Kidney glomerular epithelial cell (primary cell): ENCODE results near the gene EQTN.

ENCODE experiments used
- DNase-seq: peaks from one replicate; lab custom pipeline; 2025; lab: John Stamatoyannopoulos, UW

Gene EQTN

DNA sequence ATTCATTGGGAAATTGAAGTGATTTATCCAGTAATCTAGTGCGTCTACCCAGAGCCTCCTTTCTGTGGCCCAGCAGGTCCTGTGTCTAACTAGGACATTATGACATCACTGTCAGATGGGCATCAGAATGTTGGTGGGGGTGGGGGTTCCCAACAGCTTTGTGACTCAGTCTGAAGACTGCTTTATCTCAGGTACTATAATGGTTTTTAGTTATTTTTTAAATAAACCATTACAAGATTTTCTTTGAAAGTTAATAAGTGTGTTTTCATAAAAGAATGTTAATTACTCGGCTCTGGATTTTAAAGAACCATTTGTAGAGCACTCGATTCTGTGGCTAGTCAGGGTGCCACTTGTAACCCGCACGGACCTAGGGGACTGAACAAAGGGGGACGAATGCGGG, at the start of gene EQTN:
TSS of gene EQTN (minus strand) at position 101 of the 400 bp plus-strand sequence. CDS start at position 6, 95 bp downstream.
- DNase-seq: no peak

DNA sequence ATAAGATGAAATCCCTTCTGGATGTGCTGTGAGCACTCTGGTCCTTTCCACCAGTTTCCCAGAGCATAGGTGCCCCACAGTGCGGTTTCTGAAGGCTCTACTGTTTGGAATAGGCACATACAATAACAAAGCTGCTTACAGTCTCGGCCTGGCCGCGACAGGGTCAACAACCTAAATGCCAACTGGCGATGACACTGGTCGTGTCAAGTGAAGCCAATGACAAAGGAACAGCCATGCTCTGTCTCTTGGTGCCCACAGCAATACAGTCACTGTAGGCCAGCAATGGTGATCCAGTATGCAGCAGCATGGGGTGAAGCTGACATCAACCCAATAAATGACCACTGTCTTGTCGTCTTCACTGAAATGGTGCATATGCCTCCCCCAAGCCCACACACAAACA, 47.8 kb upstream of the EQTN start:
- no peak for DNase-seq

DNA sequence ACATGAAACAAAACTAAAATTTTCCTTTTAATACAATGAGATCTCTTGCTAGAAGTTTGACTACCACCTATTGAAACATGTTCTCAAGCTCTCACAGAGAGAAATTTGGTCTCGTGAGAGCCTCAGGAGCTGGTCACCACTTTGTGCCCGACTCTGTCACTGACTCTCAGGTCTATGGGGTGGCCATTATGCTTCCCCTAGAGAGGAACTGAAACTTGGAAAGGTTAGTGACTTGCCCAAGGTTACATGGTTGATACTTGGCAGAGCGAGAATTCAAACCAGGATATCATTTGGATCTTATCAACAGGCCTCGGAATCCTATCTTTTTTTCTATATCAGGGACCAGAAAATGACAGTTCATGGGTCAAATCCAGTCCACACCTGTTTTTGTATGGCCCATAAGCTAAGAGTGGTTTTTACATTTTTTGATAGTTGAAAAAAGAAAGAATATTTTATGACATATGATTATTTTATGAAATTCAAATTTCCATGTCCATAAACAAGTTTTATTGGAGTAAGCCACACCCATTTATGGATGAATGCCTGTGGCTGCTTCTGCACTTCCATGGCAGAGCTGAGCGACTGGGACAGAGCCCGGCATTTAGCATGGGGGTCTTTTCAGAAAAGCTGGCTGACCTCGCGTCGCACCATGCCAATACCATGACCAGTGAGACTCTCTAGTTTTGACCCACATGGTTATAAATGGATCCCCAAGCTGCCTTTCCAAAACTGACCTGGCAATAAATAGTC, 44.8 kb upstream of the EQTN start:
- no peak for DNase-seq

DNA sequence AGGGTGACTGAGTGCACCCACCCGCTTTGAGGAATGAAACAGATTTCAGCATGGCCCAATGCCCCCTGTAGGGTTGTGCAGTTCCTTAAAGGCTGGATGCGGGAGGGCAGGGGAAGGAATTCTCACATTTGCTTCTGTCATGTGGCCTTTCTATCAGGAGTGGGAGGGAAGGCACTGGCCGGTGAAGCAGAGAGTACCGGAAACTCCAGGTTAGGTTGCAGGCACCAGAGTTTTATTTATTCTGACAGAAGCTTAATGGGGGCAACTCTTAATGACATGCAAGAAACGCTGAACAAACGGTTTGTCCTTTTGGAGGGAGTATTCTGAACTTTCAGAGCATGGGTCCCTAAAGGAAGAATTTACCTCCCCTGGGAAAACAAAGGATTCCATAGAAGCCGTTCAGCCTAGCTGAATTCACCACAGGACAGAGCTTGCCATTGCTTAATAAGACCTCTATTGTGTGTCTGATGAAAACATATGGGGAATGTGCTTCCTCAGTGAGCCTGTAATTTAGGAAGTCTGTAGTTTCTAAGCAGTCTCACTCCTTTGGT, 44.1 kb upstream of the EQTN start:
- DNase-seq: peak; percentile 56

DNA sequence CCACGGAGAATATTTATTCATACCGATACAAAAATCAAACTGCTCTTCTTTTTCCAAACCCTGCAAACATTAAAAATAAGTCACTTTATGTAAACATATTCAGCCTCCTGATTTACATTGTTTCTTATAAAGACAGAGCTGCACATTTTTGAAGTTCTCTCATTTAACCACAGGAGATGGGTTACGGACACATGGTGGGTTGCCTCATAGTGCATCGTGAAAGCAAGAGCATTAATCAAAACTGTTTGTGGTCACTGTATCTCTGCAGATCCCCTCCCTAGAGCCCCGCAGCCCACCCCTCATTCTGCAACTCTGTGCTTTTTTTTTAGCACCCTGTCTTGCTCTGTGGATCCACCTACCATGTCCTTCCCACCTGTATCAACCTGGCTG, 43.3 kb upstream of the EQTN start:
- no peak for DNase-seq

DNA sequence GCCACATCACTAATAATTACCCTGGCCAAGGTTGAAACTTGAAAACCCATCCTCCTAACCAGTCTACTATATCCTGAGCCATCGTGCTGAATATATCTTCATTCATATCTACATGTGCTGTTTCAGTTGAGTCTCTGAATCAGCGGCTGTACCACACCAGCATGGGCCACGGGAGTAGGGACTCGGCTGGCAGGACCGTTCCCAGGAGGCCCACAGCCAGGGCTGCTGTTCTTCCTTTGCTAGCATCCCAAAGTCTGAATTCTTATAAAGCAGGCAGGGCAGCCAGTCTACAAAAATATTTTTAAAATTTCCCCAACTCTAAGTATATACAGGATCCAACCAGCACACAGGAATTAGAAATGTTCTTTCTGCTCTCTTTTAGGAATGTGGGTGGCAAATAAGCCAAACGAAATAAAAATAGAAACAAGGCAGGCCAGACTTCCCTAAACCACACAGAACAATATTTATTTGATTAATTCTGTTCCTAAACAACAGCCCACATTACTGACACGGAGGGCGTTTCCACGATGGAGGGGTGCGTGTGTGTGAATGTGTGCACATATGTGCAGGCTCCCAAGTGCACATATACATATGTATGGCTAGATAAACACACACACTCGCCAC, 42.8 kb upstream of the EQTN start:
- DNase-seq: no peak

DNA sequence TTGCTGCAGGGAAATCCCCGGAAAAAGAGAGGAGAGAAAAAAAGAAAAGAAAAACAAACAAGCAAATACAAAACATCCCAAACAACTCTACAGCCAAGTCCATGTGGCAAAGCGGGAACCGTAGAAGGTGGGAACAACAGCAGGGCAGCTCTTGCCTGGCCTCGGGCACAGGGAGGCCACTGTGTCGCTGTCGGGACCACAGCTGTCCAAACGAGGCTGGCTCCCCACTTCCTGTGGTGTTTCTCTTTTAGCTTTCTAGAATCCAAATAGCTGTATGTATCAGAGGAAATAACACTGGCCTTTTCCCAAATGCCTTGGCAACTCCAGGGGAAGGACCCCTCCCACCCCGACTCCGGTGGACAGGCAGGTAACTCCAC, 41.6 kb upstream of the EQTN start:
- DNase-seq: no peak

DNA sequence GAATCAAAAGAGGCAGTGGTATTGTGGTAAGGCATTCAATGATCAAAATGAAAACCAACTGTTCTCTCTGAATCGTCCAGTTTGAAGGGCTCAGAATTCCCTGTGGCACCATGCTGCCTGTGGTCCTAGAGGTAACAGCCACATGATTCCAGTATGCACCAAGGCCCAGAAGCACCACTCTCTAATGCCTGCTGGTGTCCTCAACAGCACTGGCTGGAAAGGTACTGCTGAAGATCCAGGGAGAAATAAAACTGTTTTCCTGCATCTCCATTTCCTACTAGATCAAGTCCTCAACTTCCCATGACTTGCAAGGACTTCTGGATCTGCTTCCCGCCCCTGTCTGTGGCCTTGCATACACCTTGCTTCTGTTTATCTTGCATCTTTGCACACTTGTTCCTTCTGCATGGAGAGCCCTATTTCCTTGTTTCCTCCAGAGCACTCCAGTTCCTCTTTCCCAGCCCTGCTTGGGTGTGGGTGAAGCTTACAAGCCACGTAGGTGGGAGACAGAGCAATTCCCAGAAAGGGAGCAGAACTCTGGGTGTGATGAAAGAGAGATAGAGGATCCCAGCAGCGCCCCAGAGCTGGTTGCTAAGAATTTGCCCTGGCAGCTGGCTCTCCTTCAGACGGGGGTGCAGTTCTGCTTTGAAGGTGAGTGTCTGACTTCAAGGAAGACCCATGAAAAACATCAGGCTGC, 41.0 kb upstream of the EQTN start:
- no peak for DNase-seq

DNA sequence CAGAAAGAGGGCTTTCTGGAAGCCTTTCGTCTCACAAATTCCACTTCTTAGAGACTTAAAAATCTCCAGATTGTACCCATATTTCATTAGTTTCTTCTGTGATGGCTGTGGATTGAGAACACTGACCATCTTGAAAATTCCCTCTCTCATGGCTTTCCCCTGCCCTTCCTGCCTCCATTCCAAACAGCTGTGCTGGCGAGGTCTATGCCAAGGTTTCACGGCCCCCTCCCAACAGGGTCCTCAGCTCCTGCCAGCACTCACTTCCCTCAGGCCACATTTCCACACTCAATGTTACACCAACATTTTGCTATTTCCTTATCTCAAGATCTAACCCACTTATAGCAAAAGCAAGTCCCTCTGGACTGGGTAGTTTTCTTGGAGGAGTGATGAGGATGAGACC, 40.3 kb upstream of the EQTN start:
- DNase-seq: no peak

DNA sequence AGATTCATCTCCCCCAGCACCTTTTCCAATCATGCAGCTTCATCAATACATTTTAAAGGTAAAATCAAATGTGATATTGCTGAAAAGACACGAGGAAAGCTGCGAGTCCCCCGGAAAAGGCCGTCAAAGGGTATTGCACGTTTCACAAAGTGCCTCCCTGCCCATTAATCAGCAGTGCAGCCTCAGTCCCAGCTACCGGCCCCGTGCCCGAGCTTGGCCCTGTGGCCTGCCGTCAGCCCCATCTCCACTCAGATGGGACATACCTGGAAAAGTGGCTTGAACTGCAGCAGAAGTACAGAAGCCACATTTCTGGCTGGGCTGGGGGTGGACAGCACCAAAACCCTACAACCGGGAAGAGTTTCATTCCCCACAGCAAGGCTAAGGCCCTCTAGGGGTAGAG, 39.9 kb upstream of the EQTN start:
- DNase-seq: no peak

DNA sequence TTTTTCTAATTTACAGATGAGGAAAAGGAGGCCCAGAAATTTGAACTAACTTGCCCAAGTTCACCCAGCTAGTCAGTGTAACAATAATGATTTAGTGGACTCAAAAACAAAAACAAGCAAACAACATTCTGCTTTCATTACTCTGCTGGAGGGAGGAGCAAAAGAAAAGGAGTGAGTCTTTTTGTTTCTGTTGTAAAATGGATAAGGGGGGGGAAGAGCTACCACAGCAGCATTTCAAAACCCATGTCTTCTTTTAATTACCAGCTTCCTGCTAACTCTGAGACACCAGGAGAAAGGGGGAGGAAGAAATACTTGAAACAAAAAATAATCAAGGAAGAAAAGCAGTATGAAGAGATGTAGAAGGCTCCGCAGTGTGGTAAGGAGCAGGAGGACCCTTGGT, 39.2 kb upstream of the EQTN start:
- no peak for DNase-seq

DNA sequence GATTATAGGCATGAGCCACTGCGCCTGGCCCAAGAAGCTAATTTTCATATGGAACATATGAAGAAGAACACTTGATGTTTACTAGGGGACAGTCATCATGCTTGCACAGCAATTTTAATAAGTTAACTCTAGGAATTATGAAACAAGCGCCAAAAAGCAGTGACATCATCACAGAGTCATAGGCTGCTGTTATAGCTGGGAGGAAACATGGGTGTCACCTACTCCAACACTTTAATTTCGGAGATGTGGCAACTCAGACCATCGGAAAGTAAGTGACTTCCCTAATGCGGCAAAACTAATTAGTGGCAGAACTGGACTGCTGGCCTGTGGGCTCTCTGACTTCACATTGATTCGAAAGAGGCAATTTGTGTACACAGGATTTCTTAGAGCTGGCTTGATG, 38.1 kb upstream of the EQTN start:
- no peak for DNase-seq

DNA sequence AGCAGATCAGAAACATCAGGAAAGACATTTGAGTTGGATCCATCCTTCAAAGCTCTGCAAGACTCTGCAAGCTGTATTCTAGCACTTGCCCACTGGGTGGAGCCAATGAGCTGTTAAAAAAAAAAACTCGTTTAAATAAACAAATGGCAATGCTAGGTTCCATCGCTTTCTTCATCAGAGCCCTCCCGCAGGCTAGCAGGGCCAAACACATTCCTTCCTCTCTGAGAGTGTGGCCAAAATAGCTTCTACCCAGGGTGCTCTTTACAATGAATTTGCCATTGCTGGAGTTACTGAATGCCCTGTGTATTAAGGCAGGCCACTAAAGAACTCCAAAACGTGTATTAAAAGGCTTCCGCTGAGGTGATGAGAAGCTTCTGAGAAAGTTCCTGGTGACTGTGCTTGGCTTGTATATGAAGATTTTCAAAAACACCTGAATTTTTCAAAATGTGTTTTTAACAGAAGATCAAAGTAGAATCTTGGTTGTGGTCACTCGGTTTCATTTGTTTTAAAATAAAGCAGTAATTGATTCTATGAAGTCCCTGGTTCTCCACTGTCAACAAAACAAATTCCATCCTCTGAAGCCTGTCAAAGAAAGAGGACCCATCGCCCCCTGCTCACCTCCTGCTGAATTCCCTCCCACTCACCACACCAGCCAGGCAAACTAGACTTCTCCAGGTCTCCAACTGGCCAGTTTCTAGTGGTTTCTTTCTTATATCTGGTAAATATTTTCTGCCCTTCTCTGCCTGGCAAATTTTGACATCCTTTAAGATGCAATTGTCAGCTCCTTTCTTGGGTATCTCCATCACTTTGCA, 36.5 kb upstream of the EQTN start:
- peak; percentile 72 for DNase-seq

DNA sequence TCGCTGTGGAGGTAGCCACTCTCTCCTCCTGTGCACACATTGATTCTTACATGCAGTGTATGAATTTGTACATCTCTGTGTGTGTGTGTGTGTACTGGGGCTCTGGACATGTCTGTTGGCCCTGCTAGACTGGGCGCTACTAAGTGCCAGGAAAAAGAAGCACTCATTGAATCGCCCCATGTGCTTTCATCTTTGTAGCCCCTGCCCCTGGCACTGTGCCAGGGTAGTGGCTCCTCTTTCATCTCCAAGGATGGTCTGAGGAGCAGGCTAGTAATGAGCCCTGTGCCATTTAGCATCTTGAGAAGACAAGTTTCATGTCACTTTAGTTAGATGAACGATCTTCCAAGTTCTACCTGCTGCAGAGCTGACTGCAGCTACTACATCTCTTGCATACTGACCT, 34.4 kb upstream of the EQTN start:
- no peak for DNase-seq

DNA sequence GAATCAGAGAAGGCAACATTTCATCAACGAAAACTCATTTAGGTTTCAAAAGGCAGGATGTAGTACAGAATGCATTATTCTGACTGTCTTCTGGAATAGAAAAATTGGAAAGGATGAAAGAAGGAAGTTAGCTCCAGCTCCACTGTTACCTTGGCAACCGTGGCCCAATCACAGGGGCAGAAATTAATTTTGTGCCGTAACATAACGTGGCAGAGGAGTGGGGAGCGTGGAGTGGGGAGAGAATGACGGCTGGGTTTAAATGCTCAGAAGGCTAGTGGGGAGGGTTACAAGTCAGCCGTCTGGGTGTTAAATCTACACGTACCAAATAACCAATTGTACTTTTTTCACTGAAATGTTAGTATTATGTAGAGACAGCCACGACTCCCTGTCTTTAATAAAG, 32.3 kb upstream of the EQTN start:
- no peak for DNase-seq

DNA sequence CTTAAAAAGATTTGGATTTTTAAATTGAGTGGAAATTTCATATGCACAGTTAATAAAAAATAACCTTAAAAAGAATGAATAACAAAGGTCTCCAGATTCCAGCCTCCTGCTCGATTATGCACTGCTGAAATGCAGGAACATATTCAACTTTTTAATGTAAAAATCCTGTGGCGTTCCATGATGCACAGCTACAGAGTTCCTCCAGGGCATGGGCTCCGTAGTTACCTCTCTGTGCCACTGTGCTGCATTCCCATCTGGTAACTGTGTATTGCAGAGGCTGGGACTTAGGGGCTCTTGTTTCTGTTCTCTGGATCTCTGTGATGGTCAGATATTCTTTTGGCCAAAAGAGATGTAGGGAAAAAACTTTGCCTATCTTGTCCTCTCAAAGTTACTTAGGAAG, 31.5 kb upstream of the EQTN start:
- DNase-seq: no peak

DNA sequence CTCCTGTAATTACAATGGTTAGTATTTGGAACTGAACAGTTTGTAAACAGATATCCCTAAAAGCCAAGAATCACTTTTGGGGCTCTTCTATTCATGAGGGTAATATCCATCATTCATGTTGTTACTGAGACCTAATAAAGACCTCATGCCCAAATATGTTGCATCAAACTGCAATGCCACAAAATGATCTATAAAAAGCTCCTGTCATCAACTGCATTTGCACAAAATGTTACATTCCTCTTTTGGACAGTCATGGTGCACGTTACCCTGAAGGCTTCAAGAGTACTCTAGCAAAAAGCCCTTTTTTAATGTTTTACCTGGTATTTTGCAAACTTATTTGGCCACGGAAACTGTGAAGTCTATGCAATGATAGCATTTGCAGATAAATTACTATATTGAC, 14.2 kb upstream of the EQTN start:
- no peak for DNase-seq

DNA sequence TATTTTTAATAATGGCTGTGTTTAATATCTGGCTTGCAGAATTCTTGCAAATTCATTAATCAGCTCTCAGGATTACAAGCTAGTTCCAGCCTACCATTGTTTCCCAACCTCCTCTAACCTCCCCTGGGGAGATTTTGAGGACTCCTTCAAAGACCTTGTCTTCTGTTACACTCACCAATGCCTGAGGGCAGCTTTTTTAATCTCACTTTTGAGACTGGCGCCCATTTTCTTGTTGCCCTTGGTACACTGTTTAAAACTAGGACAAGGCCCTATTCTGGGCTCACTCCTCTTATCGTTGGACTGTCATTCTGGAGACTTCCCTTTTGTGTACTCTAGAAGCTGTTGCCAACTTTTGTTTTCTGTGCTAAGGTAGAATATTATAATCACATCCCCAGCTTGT, 13.6 kb upstream of the EQTN start:
- no peak for DNase-seq

DNA sequence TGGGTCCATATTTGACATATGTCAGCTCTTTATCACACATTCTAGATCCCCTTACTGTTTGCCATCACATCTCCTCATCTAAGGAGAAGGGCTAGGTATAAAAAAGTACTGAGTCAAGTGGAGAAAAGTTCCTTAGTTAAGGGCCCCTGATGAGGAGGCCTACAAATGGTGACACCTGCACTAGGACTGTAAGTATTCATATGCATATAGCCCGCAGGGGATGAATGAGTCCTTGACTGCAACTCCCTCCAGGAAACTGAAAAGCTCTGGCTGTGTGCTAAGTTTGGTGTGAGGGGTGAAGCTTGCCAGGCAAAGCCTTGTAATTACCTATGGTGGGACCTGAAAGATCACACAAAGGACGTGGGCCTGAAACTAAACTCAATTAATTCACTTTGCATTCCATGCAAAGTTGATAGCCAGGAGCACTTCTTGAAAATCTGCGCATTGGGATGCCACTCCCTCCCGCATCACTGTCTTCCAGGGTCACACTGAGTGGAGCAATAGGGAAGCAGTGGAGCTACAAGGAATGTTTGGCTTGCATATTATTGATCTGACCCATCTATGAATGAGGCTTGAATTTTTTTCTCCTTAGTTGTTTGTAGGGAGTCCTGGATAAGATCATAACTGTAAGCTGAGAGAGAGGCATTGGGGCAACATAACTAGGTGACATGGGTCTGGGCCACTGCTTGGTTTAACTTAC, 11.9 kb upstream of the EQTN start:
- DNase-seq: no peak

DNA sequence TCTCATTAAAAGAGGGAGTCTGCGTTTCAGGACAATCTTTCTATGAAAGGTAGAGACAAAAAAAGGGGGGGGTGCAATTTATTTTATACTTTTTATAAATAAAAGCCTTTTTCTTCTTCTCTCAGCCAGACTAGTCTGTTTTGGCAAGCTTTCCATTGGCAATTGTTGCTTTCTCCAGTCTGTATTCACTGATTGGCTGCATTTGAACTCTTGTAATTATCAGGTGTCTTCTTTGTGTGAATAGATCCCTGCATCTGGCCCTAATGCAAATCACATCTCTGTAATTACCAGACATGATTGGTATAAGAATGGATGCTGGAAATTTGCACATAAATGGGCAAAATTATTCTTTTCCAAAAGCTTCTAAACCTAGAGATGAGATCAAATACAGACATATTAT, 7.6 kb upstream of the EQTN start:
- no peak for DNase-seq

DNA sequence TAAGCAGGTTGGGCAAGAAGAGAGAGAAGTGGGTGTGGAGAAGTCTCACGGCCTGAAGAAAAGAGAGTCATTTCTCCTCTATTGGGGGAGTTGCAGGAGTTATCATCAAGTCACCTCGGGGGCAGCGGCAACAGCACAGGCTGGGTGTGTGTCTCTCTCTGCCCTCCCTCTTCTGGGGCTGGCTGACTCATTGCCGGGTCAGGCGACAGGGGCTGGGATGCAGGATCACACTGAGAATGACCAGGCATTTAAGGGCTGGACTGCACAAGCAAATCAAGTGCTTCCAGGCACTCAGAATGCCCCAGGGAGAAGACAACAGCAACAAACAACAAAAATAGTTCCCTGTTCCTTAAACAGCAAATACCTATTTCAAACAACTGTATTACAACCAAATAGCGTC, 6.3 kb upstream of the EQTN start:
- no peak for DNase-seq

DNA sequence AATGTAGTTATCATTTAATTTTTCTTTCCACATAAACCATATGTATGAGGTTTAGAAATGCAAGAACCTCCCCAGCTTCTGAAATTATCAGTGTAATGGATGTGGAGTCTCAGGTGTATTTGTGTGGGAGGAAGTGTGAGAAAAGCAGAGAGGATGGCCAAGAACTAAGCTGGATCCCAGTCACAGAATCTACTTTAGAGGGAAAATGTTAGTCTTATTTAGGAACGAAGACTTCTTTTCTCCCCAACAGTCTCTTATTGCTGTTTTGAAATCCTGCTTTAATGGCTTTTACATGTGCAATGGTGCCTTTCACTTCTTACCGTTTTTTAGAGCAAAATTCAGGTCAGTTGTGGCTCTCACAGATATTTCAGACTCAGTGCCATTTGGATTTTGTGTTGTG, 3.0 kb downstream of the EQTN start:
- no peak for DNase-seq
